Smooth muscle cell (in vitro differentiated cells): ENCODE results near the gene TDRD7. TPM values are rescaled to one million over a fixed set of nuclear protein-coding genes. Genes with fewer than 3 reads are reported as not detected.

Source experiments
- DNase-seq: peaks from one replicate; lab custom pipeline; 2025; ENCODE audit not compliant: unreplicated experiment; lab: John Stamatoyannopoulos, UW
- H2AFZ ChIP-seq: fragments of 200-600 bp; sonication (generic); 2 replicates; pipeline ENCODE4 v1.6.0; 2016; ENCODE audit warnings: antibody characterized with exemption, low read depth, mild to moderate bottlenecking
- H3F3A ChIP-seq: fragments of 200-600 bp; sonication (generic); 2 replicates; pipeline ENCODE4 v1.6.0; 2017; ENCODE audit warnings: antibody characterized with exemption, low read depth
- H3K27ac ChIP-seq: fragments of 200-600 bp; sonication (generic); 2 replicates; pipeline ENCODE4 v1.5.1; 2016; ENCODE audit warnings: low read depth, mild to moderate bottlenecking
- H3K27me3 ChIP-seq: fragments of 200-600 bp; sonication (generic); 2 replicates; pipeline ENCODE4 v1.6.1; 2016; ENCODE audit warnings: low read depth, mild to moderate bottlenecking
- H3K36me3 ChIP-seq: fragments of 200-600 bp; sonication (generic); 2 replicates; pipeline ENCODE4 v1.5.1; 2016; ENCODE audit warnings: low read depth
- H3K4me1 ChIP-seq: fragments of 200-600 bp; sonication (generic); 2 replicates; pipeline ENCODE4 v1.5.1; 2016; ENCODE audit warnings: low read depth
- H3K4me2 ChIP-seq: fragments of 200-600 bp; sonication (generic); 2 replicates; pipeline ENCODE4 v1.6.0; 2016; ENCODE audit warnings: mild to moderate bottlenecking
- H3K4me3 ChIP-seq: fragments of 200-600 bp; sonication (generic); 2 replicates; pipeline ENCODE4 v1.5.1; 2016; ENCODE audit warnings: mild to moderate bottlenecking
- H3K79me2 ChIP-seq: fragments of 200-600 bp; sonication (generic); 2 replicates; pipeline ENCODE4 v1.6.0; 2016; ENCODE audit warnings: low read depth, mild to moderate bottlenecking
- H3K9ac ChIP-seq: fragments of 200-600 bp; sonication (generic); 2 replicates; pipeline ENCODE4 v1.6.0; 2016; ENCODE audit warnings: low read depth
- H3K9me3 ChIP-seq: fragments of 200-600 bp; sonication (generic); replicated peaks from 2 replicates; pipeline ENCODE4 v1.5.1; 2016; ENCODE audit warnings: low read depth
- H4K20me1 ChIP-seq: fragments of 200-600 bp; sonication (generic); 2 replicates; pipeline ENCODE4 v1.6.0; 2016; ENCODE audit warnings: low read depth
- WGBS: methylation state at CpG from one replicate; pipeline ENCODE4 v1.1.7; 2016; ENCODE audit warnings: low lambda C conversion rate; 5-methylcytosine and 5-hydroxymethylcytosine counted together
- polyA plus RNA-seq: library from polyadenylated mRNA; unstranded; fragments of >200 nt; fragmentation: Nextera tagmentation; extraction: Ambion mirVana; gene quantifications from 2 replicates; pipeline ENCODE4 v1.2.1, GENCODE V29; 2016
- total RNA-seq: library from RNA; depleted of rRNA; stranded (reverse); fragments of >200 nt; gene quantifications from 2 replicates; pipeline ENCODE4 v1.2.3, GENCODE V29; 2014
- TF ChIP-seq, protein P1 (sequence below): fragments of 200-600 bp; sonication (generic); IDR thresholded peaks from 2 replicates; pipeline ENCODE4 v1.5.1; 2017; ENCODE audit warnings: borderline replicate concordance, mild to moderate bottlenecking, antibody characterized with exemption; ENCODE audit not compliant: insufficient read depth, poor library complexity, severe bottlenecking

The TDRD7 gene
- total and polyA plus RNA-seq, 2 experiments from 2014 or later: 1.5 to 3.4 TPM

GRCh38 chr9:97511655-97512427, 99.9 kb downstream of the TDRD7 start:
- 78% methylated on average over 6 of the region's 6 CpGs for WGBS
- Histone ChIP-seq H3K9ac (no peak overlapping the region), H3K4me1 (peaks cover 8% of the 10 kb centered on the region), H3F3A (no peaks in the 10 kb centered on the region), H3K27ac (no peak overlapping the region), H2AFZ (no peak overlapping the region), H3K9me3 (no peaks in the 10 kb centered on the region), H3K4me3 (no peak overlapping the region), H4K20me1 (no peaks in the 10 kb centered on the region), H3K79me2 (no peaks in the 10 kb centered on the region), H3K36me3 (no peaks in the 10 kb centered on the region), H3K4me2 (no peak overlapping the region), H3K27me3 (peaks cover 40% of the 10 kb centered on the region)
- TF ChIP-seq, protein P1, sequence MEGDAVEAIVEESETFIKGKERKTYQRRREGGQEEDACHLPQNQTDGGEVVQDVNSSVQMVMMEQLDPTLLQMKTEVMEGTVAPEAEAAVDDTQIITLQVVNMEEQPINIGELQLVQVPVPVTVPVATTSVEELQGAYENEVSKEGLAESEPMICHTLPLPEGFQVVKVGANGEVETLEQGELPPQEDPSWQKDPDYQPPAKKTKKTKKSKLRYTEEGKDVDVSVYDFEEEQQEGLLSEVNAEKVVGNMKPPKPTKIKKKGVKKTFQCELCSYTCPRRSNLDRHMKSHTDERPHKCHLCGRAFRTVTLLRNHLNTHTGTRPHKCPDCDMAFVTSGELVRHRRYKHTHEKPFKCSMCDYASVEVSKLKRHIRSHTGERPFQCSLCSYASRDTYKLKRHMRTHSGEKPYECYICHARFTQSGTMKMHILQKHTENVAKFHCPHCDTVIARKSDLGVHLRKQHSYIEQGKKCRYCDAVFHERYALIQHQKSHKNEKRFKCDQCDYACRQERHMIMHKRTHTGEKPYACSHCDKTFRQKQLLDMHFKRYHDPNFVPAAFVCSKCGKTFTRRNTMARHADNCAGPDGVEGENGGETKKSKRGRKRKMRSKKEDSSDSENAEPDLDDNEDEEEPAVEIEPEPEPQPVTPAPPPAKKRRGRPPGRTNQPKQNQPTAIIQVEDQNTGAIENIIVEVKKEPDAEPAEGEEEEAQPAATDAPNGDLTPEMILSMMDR: no peak
- DNase-seq: no peak

GRCh38 chr9:97512966-97513560, 101.2 kb downstream of the TDRD7 start:
- WGBS: 85% methylated on average over 8 of the region's 8 CpGs

GRCh38 chr9:97514531-97514930, 102.6 kb downstream of the TDRD7 start:
- H3K27ac ChIP-seq: no peak overlapping the region
- TF ChIP-seq, protein P1: no peak
- H2AFZ ChIP-seq: no peak overlapping the region
- H3K9ac ChIP-seq: no peak overlapping the region
- H3F3A ChIP-seq: no peaks in the 10 kb centered on the region
- H3K9me3 ChIP-seq: no peaks in the 10 kb centered on the region
- H3K4me1 ChIP-seq: peaks cover 8% of the 10 kb centered on the region
- 94% methylated on average over 9 of the region's 9 CpGs for WGBS
- no peaks in the 10 kb centered on the region for H3K36me3 ChIP-seq
- no peak overlapping the region for H3K4me3 ChIP-seq
- no peak for DNase-seq
- H3K27me3 ChIP-seq: peaks cover 25% of the 10 kb centered on the region
- no peaks in the 10 kb centered on the region for H4K20me1 ChIP-seq
- no peak overlapping the region for H3K4me2 ChIP-seq
- H3K79me2 ChIP-seq: no peaks in the 10 kb centered on the region

More at GRCh38 chr9:97512966-97513560, 101.2 kb downstream of the TDRD7 start:
- Histone ChIP-seq H3K4me3 (no peak overlapping the region), H4K20me1 (no peaks in the 10 kb centered on the region), H3K4me2 (no peak overlapping the region), H3K27me3 (peaks cover 33% of the 10 kb centered on the region), H2AFZ (no peak overlapping the region), H3K27ac (no peak overlapping the region), H3K36me3 (no peaks in the 10 kb centered on the region), H3K9me3 (no peaks in the 10 kb centered on the region), H3K4me1 (peaks cover 8% of the 10 kb centered on the region), H3K79me2 (no peaks in the 10 kb centered on the region), H3F3A (no peaks in the 10 kb centered on the region), H3K9ac (no peak overlapping the region)
- TF ChIP-seq, protein P1: no peak
- DNase-seq: no peak

- Histone ChIP-seq H3K79me2 (no peaks in the 10 kb centered on the region), H2AFZ (no peak overlapping the region), H3K4me2 (no peak overlapping the region), H4K20me1 (no peaks in the 10 kb centered on the region), H3K36me3 (no peaks in the 10 kb centered on the region), H3K4me3 (no peak overlapping the region), H3K27me3 (peaks cover 25% of the 10 kb centered on the region), H3F3A (no peaks in the 10 kb centered on the region), H3K27ac (no peak overlapping the region), H3K9ac (no peak overlapping the region), H3K9me3 (no peaks in the 10 kb centered on the region), H3K4me1 (peaks cover 8% of the 10 kb centered on the region)
- TF ChIP-seq, protein P1: no peak
- 76% methylated on average over 6 of the region's 6 CpGs for WGBS
- no peak for DNase-seq
These were observed 103.8 kb downstream of the TDRD7 start for GRCh38 chr9:97515662-97516061.
